Measurements from ENCODE around the gene CWF19L2. TPM values are rescaled to one million over a fixed set of nuclear protein-coding genes. Genes with fewer than 3 reads are reported as not detected.

Gene CWF19L2
- total and polyA plus RNA-seq, 2 of the 8 experiments (the other 6 are each of a cell fraction or from before 2014, with no cell fraction given): 2.2 to 16.6 TPM

GRCh38 chr11:107457558-107458271 is at the start of gene CWF19L2 (continued):
- no peak for TF ChIP-seq MAFK (IDR thresholded peaks at IDR 0.05; ENCODE audit: low read depth, low read length)
- TF ChIP-seq TBP (IDR thresholded peaks at IDR 0.05; ENCODE audit: low read depth, low read length): peak; percentile 94
